ENCODE results near the gene SERTAD2. TPM values are rescaled to one million over a fixed set of nuclear protein-coding genes. Genes with fewer than 3 reads are reported as not detected.

The SERTAD2 gene
- total RNA-seq, 1 donor from 2014 or later: 27.3 TPM

DNA sequence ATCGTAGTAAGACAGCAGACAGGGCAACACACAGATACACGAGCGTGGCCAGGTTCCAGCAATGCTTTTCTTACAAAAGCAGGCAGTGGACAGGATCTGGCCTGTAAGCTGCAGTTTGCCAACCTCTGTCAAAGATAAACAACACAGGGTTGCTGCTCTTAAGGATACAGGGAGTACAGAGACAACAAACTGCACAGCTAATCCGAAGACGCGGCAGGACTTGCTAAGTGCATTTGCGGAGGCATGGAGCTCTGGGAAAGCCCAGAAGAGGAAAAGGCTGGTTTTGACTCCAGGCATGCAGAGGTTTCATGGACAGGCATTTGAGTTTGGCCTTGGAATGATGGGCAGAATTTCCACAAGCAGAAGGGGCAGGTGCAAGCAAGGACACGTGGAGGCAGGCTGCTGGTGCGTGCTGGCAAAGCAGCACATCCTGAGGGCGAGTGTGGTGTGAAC lies 24.4 kb downstream of the SERTAD2 start:
- Mint-ChIP-seq H3K27ac (no peak overlapping the region), H3K9me3 (no peaks in the 10 kb centered on the region), H3K4me3 (no peak overlapping the region), H3K4me1 (ENCODE audit: low read depth) (peaks cover 7% of the 10 kb centered on the region), H3K36me3 (ENCODE audit: low read depth) (peaks cover 21% of the 10 kb centered on the region), H3K27me3 (ENCODE audit: insufficient read depth) (no peaks in the 10 kb centered on the region)
- no peak for DNase-seq (ENCODE audit: low spot score)
- intact Hi-C loops (cut with micrococcal nuclease): no loop called here

GRCh38 chr2:64627860-64628841 lies 25.6 kb downstream of the SERTAD2 start:
- DNase-seq (ENCODE audit: low spot score): no peak
- Mint-ChIP-seq H3K27ac (no peak overlapping the region), H3K4me3 (no peak overlapping the region), H3K9me3 (no peaks in the 10 kb centered on the region), H3K36me3 (ENCODE audit: low read depth) (peaks cover 13% of the 10 kb centered on the region), H3K27me3 (ENCODE audit: insufficient read depth) (no peaks in the 10 kb centered on the region), H3K4me1 (ENCODE audit: low read depth) (peaks cover 7% of the 10 kb centered on the region)
- intact Hi-C loops (cut with micrococcal nuclease): no loop called here

DNA sequence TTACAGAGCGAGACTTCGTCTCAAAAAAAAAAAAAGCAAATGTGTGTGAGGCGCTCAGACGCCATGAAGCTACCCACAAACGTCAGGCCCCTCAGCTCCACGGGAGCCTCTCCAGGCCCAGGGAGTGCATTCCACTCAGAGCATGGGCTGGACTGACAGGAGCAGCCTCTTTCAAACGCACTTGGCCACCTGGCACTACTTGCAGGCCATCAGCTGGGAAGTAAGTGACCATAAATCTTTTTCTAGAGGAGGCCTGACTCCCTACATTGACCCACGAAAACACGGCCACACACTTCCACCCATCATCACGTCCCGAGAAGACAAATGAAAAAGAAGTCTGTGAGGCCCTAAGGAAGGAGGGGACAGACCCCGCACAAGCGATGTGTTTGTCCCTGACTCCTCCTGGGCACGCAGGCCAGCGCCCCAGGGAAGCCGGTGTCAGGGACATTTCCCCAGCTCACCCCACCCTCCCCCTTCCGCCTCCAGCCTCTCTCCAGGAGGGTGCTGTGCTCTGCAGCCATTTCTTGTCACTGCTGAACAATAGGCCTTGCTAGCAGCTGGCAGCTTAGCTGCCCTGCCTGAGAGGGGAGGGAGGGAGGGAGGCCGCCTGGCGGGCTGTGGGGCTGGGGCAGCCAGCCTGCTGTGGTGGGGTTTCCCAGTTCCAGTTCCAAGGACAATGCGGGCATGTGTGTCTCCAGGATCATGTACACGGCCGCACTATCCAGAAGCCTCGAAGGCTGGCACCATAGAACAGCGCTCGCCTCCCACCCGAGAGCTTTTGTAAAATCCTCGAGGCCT lies 26.6 kb downstream of the SERTAD2 start:
- Mint-ChIP-seq H3K4me1 (ENCODE audit: low read depth) (peaks cover 7% of the 10 kb centered on the region), H3K4me3 (no peak overlapping the region), H3K9me3 (no peaks in the 10 kb centered on the region), H3K27me3 (ENCODE audit: insufficient read depth) (no peaks in the 10 kb centered on the region), H3K27ac (no peak overlapping the region), H3K36me3 (ENCODE audit: low read depth) (peaks cover 9% of the 10 kb centered on the region)
- no peak for DNase-seq (ENCODE audit: low spot score)
- intact Hi-C loops (cut with micrococcal nuclease): no loop called here

DNA sequence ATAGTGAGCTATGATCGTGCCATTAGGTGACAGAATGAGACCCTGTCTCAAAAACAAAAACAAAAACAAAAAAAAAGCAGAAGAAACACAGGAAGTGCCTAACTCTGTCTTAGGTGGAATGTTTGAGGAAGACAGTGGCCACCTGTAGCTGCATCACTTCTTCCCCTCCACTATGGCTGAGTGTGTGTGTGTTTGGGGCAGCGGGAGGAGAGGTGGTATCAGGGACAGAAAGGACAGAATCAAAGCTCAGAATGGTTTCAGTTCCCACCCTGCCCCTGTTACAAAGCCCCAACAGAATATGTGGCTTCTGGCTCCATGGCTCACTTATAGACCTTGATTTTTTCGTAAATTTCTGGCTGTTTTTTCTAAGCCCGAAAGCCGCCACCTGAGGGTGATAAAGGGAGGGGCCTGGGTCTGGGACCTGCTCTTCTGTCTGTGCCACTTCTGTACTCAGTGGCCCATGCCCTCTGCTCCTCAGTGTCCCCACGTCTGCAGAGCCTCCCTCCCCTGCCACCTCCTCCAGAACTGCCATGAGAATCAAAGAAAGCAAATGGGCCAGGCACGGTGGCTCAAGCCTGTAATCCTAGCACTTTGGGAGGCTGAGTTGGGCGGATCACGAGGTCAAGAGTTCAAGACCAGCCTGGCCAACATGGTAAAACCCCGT lies 27.4 kb downstream of the SERTAD2 start:
- Mint-ChIP-seq H3K4me3 (no peak overlapping the region), H3K9me3 (no peaks in the 10 kb centered on the region), H3K36me3 (ENCODE audit: low read depth) (peaks cover 9% of the 10 kb centered on the region), H3K27me3 (ENCODE audit: insufficient read depth) (no peaks in the 10 kb centered on the region), H3K27ac (no peak overlapping the region), H3K4me1 (ENCODE audit: low read depth) (peaks cover 7% of the 10 kb centered on the region)
- no peak for DNase-seq (ENCODE audit: low spot score)
- intact Hi-C loops (cut with micrococcal nuclease): no loop called here

- peaks cover 7% of the 10 kb centered on the region for H3K4me1 Mint-ChIP-seq (ENCODE audit: low read depth)
- H3K27ac Mint-ChIP-seq: no peak overlapping the region
- H3K36me3 Mint-ChIP-seq (ENCODE audit: low read depth): peaks cover 2% of the 10 kb centered on the region
- peaks cover 5% of the 10 kb centered on the region for H3K27me3 Mint-ChIP-seq (ENCODE audit: insufficient read depth)
- intact Hi-C loops (cut with micrococcal nuclease): no loop called here
- no peaks in the 10 kb centered on the region for H3K9me3 Mint-ChIP-seq
- no peak for DNase-seq (ENCODE audit: low spot score)
- H3K4me3 Mint-ChIP-seq: no peak overlapping the region
Measured at GRCh38 chr2:64625299-64626145, 28.2 kb downstream of the SERTAD2 start.

DNA sequence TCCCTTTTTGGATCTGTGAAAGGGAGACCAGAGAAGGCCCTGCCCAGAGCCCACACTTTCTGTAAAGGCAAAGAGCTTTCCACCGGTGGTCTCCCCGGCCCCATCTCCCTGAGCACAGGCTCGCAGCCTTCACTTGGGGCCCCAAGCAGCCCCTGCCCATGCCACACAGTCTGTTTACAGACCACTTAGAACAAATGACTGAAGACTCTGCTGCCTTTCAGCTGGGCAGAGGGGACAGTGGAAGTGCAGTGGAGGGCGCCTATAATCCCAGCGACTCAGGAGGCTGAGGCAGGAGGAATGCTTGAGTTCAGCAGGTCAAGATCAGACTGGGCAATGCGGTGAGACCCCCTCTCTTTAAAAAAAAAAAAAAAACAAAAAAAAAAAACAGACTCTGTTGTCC lies 28.9 kb downstream of the SERTAD2 start:
- Mint-ChIP-seq H3K36me3 (ENCODE audit: low read depth) (peaks cover under 1% of the 10 kb centered on the region), H3K4me3 (no peak overlapping the region), H3K27me3 (ENCODE audit: insufficient read depth) (peaks cover 7% of the 10 kb centered on the region), H3K27ac (no peak overlapping the region), H3K4me1 (ENCODE audit: low read depth) (peaks cover 7% of the 10 kb centered on the region), H3K9me3 (no peaks in the 10 kb centered on the region)
- intact Hi-C loops (cut with micrococcal nuclease): no loop called here
- DNase-seq (ENCODE audit: low spot score): no peak

- Mint-ChIP-seq H3K27me3 (ENCODE audit: insufficient read depth) (peaks cover 7% of the 10 kb centered on the region), H3K27ac (no peak overlapping the region), H3K4me1 (ENCODE audit: low read depth) (peaks cover 7% of the 10 kb centered on the region), H3K4me3 (no peak overlapping the region), H3K36me3 (ENCODE audit: low read depth) (no peaks in the 10 kb centered on the region), H3K9me3 (no peaks in the 10 kb centered on the region)
- intact Hi-C loops (cut with micrococcal nuclease): no loop called here
- no peak for DNase-seq (ENCODE audit: low spot score)
Measured at GRCh38 chr2:64624108-64624610, 29.6 kb downstream of the SERTAD2 start.

DNA sequence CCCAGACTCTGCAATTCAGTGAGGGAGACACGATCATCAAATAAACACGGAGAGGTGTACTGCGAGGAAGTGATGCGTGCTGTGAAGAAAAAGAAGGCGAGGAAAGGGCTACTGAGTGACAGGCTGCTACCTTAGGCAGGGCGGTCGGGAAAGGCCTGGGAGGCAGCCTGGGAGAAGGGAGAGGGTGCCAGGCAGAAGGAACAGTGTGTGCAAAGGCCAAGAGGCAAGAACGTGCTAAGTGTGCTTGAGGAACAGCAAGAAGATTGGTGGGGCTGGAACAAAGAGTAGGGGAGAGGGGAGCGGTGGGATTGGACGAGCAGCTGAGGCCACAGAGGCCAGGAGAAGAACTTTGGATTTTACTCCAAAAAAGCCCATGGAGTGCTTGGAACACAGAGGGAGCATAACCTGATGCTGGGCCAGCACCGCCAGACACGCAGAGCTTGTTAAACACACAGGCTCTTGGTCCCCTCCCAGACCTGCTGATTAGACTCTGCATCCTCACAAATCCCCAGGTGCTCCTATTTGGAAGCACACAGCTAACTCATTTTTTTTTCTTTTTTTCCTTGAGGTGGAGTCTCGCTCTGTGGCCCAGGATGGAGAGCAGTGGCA lies 30.4 kb downstream of the SERTAD2 start:
- intact Hi-C loops (cut with micrococcal nuclease): no loop called here
- Mint-ChIP-seq H3K9me3 (no peaks in the 10 kb centered on the region), H3K27ac (no peak overlapping the region), H3K4me1 (ENCODE audit: low read depth) (peaks cover 7% of the 10 kb centered on the region), H3K27me3 (ENCODE audit: insufficient read depth) (peaks cover 9% of the 10 kb centered on the region), H3K4me3 (no peak overlapping the region), H3K36me3 (ENCODE audit: low read depth) (no peaks in the 10 kb centered on the region)
- no peak for DNase-seq (ENCODE audit: low spot score)

DNA sequence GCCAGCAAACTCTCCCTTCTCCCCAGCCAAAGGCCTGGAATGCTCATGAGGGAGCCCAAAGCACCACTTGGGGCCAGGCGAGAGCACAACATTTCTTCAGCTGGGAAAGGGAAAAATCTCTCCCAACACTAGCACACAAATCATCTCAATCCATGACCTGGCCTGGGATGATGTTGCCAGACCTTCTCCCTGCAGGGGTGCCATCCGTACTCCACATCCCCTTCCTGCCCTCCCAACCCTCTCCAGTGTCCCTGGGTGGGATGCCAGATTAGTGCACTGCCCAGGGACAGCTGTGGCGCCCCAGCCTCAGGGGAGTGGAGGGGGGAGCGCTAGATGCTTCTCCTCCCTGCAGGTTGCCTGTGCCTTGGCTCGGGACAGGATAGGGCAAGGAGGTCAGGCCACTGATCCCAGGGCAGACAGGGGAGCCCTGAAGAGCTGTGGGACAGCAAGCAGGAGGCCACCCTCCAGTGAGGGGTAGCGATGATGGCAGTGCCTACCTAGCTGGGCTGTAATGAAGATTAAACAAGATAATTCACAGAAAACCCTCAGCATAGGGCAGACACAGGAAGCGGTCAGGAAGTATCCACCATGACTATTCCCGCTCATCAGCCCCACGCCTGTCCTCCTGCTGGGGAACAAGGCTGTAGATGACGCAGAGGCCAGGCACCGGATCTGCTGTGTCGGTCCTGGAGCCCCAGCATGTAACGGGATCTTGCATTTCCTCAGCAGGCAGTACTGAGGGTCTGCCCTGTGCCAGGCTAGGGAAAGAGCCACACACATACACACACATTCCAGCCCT lies 31.1 kb downstream of the SERTAD2 start:
- intact Hi-C loops (cut with micrococcal nuclease): no loop called here
- Mint-ChIP-seq H3K4me3 (no peak overlapping the region), H3K36me3 (ENCODE audit: low read depth) (no peaks in the 10 kb centered on the region), H3K27ac (no peak overlapping the region), H3K4me1 (ENCODE audit: low read depth) (peaks cover 7% of the 10 kb centered on the region), H3K9me3 (no peaks in the 10 kb centered on the region), H3K27me3 (ENCODE audit: insufficient read depth) (peaks cover 10% of the 10 kb centered on the region)
- DNase-seq (ENCODE audit: low spot score): no peak

GRCh38 chr2:64620661-64621060 lies 33.1 kb downstream of the SERTAD2 start:
- DNase-seq (ENCODE audit: low spot score): no peak
- Mint-ChIP-seq H3K27me3 (ENCODE audit: insufficient read depth) (peaks cover 10% of the 10 kb centered on the region), H3K9me3 (no peaks in the 10 kb centered on the region), H3K4me1 (ENCODE audit: low read depth) (no peaks in the 10 kb centered on the region), H3K4me3 (no peak overlapping the region), H3K27ac (no peak overlapping the region), H3K36me3 (ENCODE audit: low read depth) (no peaks in the 10 kb centered on the region)
- intact Hi-C loops (cut with micrococcal nuclease): no loop called here

DNA sequence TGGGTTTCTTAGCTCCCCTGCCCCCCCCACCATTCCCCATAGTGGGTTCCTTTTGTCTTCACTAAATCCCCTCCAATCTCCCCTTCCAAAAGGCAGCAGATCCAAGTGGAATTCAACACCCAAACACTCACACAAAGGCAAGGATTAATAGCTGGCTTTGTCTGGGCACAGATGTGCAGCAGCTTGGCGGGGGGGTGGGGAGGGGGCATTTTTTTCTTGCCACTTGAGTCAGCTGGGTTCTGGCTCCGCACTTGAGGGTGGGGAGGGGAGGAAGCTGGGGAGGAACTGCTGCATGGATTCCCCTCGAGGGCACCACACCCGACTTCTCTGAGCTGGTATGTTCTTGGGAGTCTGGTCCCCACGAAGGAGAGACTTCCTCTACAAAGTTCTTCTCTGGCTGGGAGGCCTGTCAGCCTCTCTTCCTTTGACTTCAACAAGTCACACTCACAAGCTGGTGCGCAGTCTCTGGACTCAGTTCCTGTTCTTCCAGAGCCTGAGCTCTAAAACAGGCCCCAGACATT lies 36.0 kb downstream of the SERTAD2 start:
- Mint-ChIP-seq H3K9me3 (no peaks in the 10 kb centered on the region), H3K36me3 (ENCODE audit: low read depth) (no peaks in the 10 kb centered on the region), H3K4me1 (ENCODE audit: low read depth) (no peaks in the 10 kb centered on the region), H3K27me3 (ENCODE audit: insufficient read depth) (peaks cover 16% of the 10 kb centered on the region), H3K27ac (no peak overlapping the region), H3K4me3 (no peak overlapping the region)
- intact Hi-C loops (cut with micrococcal nuclease): no loop called here
- DNase-seq (ENCODE audit: low spot score): no peak
